Measurements from ENCODE around the gene MACROD2.

Gene MACROD2

DNA sequence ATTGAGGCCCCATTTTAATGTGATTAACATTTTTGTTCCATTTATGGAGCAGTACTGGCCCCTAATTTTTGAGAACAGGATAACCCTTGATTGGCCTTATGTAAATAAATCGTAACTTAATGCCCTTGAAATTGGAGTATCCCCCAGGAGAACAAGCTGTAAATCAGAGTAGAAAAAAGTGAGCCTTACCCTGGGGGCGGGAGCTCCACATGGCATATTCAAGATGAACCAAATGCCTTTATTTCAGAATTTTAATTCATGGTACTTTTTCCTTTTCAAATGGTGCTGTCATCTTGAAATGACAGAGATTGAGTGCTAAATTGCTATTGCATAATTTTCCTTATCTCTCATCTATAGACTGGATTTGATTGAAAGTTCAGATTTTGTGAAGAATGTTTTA is 1151.6 kb downstream of the MACROD2 start:
- no peak for DNase-seq (ENCODE audit: low read depth, low spot score)
- ChIA-PET POLR2A (no interaction called here), CTCF (no interaction called here)
- H3K4me3 ChIP-seq (ENCODE audit: low read depth, low read length), result no peak overlapping the region
- TF ChIP-seq, protein P1, sequence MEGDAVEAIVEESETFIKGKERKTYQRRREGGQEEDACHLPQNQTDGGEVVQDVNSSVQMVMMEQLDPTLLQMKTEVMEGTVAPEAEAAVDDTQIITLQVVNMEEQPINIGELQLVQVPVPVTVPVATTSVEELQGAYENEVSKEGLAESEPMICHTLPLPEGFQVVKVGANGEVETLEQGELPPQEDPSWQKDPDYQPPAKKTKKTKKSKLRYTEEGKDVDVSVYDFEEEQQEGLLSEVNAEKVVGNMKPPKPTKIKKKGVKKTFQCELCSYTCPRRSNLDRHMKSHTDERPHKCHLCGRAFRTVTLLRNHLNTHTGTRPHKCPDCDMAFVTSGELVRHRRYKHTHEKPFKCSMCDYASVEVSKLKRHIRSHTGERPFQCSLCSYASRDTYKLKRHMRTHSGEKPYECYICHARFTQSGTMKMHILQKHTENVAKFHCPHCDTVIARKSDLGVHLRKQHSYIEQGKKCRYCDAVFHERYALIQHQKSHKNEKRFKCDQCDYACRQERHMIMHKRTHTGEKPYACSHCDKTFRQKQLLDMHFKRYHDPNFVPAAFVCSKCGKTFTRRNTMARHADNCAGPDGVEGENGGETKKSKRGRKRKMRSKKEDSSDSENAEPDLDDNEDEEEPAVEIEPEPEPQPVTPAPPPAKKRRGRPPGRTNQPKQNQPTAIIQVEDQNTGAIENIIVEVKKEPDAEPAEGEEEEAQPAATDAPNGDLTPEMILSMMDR (IDR thresholded peaks at IDR 0.05; ENCODE audit: insufficient read depth, low read length, missing control alignments), result no peak

- POLR2A ChIA-PET, result no interaction called here
- TF ChIP-seq, protein P1 (IDR thresholded peaks at IDR 0.05; ENCODE audit: insufficient read depth, low read length, missing control alignments), result no peak
- CTCF ChIA-PET, result no interaction called here
- DNase-seq (ENCODE audit: low read depth, low spot score), result no peak
- H3K4me3 ChIP-seq (ENCODE audit: low read depth, low read length), result no peak overlapping the region
Measured at GRCh38 chr20:15154070-15154469, 1158.8 kb downstream of the MACROD2 start.

- ChIA-PET CTCF (no interaction called here), POLR2A (no interaction called here)
- no peak overlapping the region for H3K4me3 ChIP-seq (ENCODE audit: low read depth, low read length)
- TF ChIP-seq, protein P1 (IDR thresholded peaks at IDR 0.05; ENCODE audit: insufficient read depth, low read length, missing control alignments), result no peak
- no peak for DNase-seq (ENCODE audit: low read depth, low spot score)
Measured at GRCh38 chr20:15155848-15156401, 1160.6 kb downstream of the MACROD2 start.

DNA sequence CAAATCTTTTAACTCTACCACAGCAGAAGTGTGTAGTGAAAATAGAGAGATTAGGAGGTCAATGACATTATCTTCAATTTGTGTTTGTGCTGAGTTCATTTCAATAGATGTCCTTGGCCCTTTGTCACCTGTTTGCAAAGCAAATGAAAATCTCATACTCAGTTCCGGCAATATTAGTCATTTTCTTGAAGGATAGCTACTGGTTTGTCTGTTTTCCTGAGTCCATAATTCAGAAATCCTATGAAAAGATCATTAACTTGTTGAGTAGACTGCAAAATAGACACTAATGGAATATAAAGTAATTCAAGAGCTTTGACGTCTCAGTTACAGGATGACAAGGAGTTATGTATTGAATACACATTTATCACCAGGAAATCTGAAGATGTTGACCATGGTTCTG is 1163.2 kb downstream of the MACROD2 start:
- DNase-seq (ENCODE audit: low read depth, low spot score), result no peak
- ChIA-PET POLR2A (no interaction called here), CTCF (no interaction called here)
- TF ChIP-seq, protein P1 (IDR thresholded peaks at IDR 0.05; ENCODE audit: insufficient read depth, low read length, missing control alignments), result no peak
- no peak overlapping the region for H3K4me3 ChIP-seq (ENCODE audit: low read depth, low read length)

DNA sequence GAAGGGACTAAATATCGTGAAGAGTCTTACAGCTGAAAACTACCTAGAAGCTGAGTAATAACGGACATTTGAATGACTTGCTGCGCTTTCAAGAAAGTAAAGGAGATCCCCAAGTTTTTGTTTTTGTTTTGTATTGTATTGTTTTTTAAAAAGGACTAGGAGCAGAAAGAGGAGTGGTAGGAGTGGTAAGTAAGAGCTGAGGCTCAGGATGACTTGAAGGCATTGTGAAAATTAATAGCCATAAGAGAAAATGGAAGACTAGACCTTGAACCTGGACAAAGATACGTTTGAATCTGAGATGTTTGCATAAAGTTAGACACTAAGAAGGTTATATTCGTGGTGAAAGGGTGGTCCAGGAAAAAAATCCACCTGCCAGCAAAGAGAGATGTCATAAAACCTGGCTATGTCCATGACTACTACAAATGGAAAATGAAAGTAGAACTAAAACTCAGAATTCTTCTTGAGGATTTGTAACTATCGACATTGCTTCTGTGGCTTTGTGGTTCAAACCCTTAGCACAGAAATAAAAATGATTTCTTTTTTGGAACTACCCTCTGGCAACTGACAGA is 1166.8 kb downstream of the MACROD2 start:
- no peak for DNase-seq (ENCODE audit: low read depth, low spot score)
- H3K4me3 ChIP-seq (ENCODE audit: low read depth, low read length), result no peak overlapping the region
- CTCF ChIA-PET, result no interaction called here
- POLR2A ChIA-PET, result no interaction called here
- TF ChIP-seq, protein P1 (IDR thresholded peaks at IDR 0.05; ENCODE audit: insufficient read depth, low read length, missing control alignments), result no peak

DNA sequence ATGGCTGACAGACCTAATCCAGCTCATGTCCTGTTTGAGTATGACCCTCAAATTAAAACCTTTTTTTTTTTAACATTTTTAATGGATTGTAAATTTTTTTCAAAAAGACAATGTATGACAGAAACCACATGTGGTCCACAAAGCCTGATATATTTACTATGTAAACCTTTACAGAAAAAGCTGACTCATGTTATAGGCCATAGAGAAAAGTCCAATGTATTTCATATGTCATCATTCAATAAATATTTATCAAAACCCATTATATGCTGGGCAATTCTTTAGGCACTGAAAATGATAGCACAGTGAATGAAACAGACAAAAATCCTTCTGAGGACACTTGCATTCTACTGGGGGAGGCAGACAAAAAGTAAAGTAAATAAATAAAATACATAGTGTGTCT is 1168.3 kb downstream of the MACROD2 start:
- no peak for DNase-seq (ENCODE audit: low read depth, low spot score)
- ChIA-PET CTCF (no interaction called here), POLR2A (no interaction called here)
- no peak overlapping the region for H3K4me3 ChIP-seq (ENCODE audit: low read depth, low read length)
- TF ChIP-seq, protein P1 (IDR thresholded peaks at IDR 0.05; ENCODE audit: insufficient read depth, low read length, missing control alignments), result no peak
